Non-pigmented ciliary epithelial cell (primary cell): ENCODE data around the gene ANXA7.
"Not testable (repeated sequence)": the region's sequence is repeated elsewhere in the genome, so short reads cannot be mapped to it uniquely, and the experiment has no call there.

Experiments used
- DNase-seq: peaks from one replicate; pipeline ENCODE4 v3.0.0-alpha.2; 2010; ENCODE audit warnings: low read depth

The ANXA7 gene

DNA sequence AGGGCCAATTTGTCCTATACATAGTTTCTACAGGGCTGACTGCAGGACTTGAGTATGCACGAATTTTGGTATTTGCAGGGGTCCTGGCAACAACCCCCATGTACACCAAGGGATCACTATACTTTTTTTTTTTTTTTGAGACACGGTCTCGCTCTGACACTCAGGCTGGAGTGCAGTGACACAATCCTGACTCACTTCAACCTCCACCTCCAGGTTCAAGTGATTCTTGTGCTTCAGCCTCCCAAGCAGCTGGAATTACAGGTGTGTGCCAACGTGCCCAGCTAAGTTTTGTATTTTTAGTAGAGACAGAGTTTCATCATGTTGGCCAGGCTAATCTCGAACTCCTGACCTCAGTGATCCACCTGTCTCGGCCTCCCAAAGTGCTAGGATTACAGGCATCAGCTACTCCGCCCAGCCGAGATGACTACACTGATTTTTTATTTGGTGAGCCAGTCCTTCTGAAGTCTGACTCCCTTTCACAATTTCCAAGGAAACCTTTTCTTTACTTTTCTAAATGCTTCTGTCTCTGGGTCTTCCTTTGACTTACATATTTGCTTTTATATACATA, 75.0 kb downstream of the ANXA7 start:
- DNase-seq: no peak

DNA sequence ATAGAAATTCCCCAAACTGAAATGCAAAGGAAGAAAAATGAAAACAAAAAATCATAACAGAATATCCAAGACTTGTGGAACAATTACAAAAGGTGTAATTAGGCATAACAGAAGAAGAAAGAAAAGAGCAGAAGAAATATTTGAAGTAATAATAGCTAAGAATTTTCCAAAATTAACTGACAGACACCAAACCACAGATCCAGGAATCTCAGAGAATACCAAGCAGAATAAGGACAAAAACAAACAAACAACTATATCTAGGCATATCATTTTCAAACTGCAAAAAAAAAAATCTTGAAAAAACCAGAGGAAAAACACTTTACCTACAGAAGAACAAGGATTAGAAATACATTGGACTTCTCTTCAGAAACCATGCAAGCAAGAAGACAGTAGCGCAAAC, 80.7 kb downstream of the ANXA7 start:
- DNase-seq: no peak

DNA sequence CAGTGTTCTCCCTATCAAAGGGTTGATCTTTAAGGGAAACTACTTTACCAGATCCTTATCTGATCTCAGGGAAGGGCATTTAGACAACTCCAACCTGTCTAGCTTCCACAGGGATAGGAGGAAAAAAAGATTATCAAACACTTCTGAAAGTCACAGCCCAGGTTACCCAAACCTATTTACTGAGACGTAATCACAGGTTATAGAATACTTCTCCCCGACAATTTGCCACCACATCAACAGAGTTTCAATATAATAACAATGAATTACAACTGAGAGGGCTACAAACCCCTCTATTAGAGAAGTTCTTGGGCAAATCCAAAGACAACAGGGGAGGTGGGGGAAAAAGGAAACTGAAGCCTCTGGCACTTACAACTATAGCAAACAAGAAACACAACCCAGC, 81.5 kb downstream of the ANXA7 start:
- DNase-seq: no peak

DNA sequence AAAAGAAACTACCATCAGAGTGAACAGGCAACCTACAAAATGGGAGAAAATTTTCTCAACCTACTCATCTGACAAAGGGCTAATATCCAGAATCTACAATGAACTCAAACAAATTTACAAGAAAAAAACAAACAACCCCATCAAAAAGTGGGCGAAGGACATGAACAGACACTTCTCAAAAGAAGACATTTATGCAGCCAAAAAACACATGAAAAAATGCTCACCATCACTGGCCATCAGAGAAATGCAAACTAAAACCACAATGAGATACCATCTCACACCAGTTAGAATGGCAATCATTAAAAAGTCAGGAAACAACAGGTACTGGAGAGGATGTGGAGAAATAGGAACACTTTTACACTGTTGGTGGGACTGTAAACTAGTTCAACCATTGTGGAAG, 85.3 kb downstream of the ANXA7 start:
- DNase-seq: not testable (repeated sequence)

DNA sequence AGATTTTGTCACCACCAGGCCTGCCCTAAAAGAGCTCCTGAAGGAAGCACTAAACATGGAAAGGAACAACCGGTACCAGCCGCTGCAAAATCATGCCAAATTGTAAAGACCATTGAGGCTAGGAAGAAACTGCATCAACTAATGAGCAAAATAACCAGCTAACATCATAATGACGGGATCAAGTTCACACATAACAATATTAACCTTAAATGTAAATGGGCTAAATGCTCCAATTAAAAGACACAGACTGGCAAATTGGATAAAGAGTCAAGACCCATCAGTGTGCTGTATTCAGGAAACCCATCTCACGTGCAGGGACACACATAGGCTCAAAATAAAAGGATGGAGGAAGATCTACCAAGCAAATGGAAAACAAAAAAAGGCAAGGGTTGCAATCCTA, 88.6 kb downstream of the ANXA7 start:
- not testable (repeated sequence) for DNase-seq
